GM12872 (cell line): ENCODE data around the gene CCDC27.

ENCODE experiments used
- TF ChIP-seq, protein P1 (sequence below): IDR thresholded peaks from 3 replicates; pipeline ENCODE4 v1.5.1; 2011; ENCODE audit warnings: low read depth, mild to moderate bottlenecking, low read length, moderate library complexity; ENCODE audit not compliant: insufficient read depth

CCDC27 gene

DNA sequence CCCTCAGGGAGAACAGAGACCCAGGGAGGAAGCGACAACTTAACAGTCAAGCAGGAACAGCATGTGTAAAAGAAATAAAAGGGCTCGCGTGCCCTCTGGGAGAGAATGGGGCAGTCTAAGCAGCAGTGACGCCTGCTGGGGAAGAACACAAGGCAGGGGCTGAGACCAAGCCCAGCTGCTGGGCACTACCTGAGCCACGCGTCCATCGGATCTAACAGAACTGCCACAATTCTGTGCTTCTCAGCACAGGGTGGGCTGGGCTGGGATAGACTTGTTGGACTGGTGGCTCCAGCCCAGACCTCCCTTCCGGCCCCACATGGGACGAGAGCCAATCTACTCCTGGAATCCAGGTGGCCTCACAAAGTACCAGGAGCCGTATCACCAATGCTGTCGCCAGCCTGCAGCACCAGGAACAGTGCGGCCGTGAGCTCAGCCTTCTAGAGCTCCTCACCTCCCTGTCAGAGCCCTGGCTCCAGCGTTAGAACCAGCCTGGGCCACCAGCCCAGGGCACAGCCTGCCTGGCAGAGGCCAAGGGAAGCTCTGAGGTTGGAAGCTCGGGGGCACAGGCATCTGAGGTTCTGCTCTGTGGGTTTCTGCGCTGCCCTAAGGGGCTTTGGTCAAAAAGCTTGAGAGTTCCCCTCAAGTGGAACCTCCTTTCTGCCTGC lies 36.6 kb downstream of the CCDC27 start:
- TF ChIP-seq, protein P1, sequence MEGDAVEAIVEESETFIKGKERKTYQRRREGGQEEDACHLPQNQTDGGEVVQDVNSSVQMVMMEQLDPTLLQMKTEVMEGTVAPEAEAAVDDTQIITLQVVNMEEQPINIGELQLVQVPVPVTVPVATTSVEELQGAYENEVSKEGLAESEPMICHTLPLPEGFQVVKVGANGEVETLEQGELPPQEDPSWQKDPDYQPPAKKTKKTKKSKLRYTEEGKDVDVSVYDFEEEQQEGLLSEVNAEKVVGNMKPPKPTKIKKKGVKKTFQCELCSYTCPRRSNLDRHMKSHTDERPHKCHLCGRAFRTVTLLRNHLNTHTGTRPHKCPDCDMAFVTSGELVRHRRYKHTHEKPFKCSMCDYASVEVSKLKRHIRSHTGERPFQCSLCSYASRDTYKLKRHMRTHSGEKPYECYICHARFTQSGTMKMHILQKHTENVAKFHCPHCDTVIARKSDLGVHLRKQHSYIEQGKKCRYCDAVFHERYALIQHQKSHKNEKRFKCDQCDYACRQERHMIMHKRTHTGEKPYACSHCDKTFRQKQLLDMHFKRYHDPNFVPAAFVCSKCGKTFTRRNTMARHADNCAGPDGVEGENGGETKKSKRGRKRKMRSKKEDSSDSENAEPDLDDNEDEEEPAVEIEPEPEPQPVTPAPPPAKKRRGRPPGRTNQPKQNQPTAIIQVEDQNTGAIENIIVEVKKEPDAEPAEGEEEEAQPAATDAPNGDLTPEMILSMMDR, result no peak

DNA sequence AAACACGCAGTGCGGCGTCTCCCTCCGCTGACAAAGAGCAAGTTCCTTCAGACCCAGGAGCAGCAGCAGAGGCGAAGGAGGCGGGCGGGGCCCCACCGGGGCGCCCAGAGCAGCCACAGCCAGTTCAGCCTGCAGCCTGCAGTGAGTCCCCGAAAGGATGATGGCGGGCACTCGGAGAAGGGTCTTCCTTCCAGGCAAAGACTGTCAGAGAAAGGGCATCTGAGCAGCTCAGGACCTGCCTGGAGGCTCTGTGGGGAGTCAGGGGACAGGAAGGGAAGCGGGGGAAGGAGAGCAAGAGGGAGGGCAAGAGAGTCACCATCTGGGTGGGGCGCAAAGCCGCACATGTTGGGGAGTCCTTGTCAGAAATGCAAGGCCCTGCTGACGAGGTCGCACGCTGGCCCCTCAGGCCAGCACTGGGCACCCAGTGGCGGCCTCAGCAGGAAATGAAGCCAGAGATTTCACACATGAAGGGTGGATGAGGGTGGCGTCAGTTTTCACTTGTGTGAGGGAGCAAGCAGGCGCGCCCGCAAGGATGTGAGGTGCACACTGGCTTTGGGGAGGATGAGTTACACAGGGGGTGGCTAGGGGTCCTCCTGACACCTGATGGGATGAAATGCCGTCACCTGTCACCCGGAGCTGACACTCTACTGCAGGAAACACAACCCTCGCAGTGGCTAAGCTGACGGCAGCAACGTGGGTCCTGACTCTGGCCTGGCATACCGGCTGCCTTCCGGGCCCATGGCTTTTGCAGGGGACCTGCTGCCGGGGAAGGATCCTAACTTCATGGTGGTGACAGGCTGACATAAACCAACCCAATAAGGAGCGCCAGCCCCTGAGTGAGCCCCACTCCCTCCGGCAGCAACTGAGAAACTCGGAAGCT lies 37.4 kb downstream of the CCDC27 start:
- TF ChIP-seq, protein P1, result no peak

DNA sequence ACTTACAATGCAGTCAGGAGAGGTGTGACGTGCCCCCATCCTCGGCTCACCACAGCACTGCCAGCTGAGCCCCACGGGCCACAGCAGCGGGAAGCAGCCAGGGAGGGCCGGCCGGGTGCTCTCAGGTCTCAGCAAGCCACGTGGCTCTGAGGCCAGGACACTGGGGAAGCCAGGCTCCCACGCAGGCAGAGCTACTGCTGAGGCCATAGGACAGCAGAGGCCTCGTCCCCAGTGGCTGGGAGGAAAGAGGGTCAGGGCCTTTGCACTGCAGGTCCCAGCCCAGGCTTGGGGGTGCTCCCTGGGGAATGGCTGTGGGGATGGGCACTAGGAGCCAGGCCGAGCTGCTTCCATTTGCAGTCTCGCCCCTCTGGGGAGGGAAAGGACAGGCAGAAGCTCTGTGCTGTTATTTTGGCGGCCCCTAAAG lies 38.3 kb downstream of the CCDC27 start:
- TF ChIP-seq, protein P1, result no peak

DNA sequence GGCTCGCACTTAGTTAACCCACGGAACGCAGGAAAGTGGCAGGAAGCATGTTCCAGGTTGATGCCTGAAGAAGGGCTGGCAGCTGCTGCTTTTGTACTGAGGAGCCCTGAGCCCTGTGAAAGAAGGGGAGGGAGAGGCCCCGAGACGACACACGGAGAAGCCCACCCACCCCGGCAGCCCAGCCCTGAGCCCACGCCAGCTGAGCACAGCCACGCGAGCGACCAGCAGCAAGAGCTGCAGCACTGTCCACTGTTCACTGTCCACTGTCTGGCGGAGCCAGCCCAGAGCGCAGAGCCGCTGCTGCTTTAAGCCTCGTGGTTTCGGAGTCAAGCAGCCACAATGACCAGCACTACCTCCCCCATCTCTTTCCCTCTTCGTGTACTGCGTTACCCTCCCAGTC lies 38.7 kb downstream of the CCDC27 start:
- TF ChIP-seq, protein P1, result no peak

DNA sequence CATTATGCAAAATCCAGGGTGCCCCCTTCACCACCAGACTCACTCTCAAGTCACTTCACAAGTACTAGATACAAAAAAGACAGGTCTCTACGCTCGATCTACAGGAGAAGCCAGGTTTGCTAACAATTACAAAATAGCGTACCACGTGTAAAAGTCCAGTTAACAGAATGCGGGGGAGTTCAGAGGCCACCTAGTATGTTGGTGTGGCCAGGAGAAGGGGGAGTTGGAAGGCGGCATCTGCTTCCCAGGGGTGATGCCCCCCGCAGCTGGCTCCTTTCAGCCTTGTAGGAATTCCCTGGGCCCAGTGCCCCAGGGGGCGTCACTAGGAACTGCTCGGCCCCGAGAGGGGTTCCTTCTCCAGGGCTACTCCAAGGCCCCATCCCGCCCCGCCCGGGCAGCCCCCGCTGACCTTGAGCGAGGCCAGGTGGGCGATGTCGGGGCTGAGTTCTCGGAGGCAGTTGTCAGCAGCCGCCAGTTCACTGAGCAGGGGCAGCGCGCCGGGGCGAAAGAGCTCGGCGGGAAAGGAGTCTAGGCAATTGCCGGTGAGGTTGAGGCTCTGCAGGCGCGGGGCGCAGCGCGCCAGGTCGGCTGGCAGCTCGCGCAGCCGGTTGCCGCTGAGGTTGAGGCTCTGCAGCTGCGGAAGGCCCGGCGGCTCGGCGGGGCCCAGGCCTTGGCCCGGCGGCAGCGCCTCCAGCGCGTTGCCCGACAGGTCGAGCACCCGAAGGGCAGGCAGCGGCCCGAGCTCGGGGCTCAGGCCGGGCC lies 43.4 kb downstream of the CCDC27 start:
- TF ChIP-seq, protein P1, result no peak

DNA sequence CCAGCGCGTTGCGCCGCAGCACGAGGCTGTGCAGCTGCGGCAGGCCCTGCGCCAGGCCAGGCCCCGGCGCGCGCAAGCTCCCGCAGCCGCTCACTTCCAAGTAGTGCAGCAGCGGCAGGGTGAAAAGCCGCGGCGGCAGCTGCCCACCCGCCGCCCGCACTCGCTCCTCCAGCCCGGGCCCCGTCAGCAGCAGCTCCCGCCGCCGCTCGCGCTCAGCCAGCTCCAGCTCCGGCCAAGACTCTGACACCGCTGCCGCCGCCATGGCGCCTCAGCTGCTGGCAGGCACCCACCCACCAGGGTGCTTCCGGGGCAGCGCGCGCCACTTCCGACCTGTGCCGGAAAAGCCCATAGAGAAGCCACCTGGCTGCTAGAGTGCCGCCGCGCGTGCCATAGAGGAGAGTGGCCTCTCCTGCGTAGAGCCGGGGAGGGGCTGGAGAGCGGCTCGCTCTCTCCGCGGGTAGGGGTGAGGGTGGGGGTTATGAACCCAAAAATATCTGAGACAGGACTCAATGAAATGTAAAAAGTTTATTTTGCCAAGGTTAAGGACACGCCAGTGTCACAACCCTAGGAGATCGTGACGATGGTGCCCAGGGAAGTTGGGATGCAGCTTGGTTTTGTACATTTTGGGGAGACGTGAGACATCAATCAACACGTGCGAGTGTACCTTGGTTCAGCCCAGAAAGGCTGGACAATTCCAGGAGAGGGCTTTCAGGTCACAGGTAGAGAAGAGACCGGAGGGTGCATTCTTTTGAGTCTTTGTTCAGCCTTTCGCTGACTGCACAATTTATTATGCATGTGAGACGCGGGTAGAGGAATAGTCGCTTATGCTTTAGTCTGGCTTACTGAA lies 44.2 kb downstream of the CCDC27 start, which contains the start of gene LRRC47:
Gene LRRC47, minus strand, starts transcription at position 284 of the 847 bp plus-strand sequence. Its CDS starts 22 bp downstream, at position 262.
- TF ChIP-seq, protein P1, result no peak
